Tibial nerve (tissue), 4 donors: ENCODE measurements around the gene RPL19. TPM values are rescaled to one million over a fixed set of nuclear protein-coding genes. Genes with fewer than 3 reads are reported as not detected.

Experiments used
- DNase-seq, 2 donors: peaks; one replicate each; pipeline ENCODE4 v3.0.0-alpha.2; 2019; ENCODE audit warnings: low spot score in 2 of 2
- H3K27ac ChIP-seq, 4 donors: fragments of 200-600 bp; sonication (generic) in 3 of 4; one replicate each; pipeline ENCODE4 v1.5.1; 2017 to 2019; ENCODE audit warnings: mild to moderate bottlenecking in 1 of 4
- H3K27me3 ChIP-seq, 2 donors: fragments of 200-600 bp; sonication (generic) in 1 of 2; one replicate each; pipeline versions ENCODE4 v1.5.1 to v1.6.0; 2017 to 2019
- H3K36me3 ChIP-seq, 3 donors: fragments of 200-600 bp; sonication (generic); one replicate each; pipeline ENCODE4 v1.5.1; 2018 to 2019
- H3K4me1 ChIP-seq, 4 donors: fragments of 200-600 bp; sonication (generic) in 3 of 4; one replicate each; pipeline ENCODE4 v1.5.1; 2017 to 2019
- H3K4me3 ChIP-seq, 4 donors: fragments of 200-600 bp; sonication (generic) in 3 of 4; one replicate each; pipeline ENCODE4 v1.5.1; 2017 to 2019; ENCODE audit warnings: mild to moderate bottlenecking in 1 of 4, moderate library complexity in 1 of 4
- H3K9me3 ChIP-seq, 4 donors: fragments of 200-600 bp; sonication (generic) in 3 of 4; one replicate each; pipeline ENCODE4 v1.5.1; 2017 to 2019
- CTCF ChIP-seq, 5 experiments: fragments of 200-600 bp in 3 of 5; fragments of 450-650 bp in 2 of 5; sonication (generic) in 3 of 5; IDR thresholded peaks; one replicate each; pipeline ENCODE4 v1.5.1; 2016 to 2019; ENCODE audit warnings: antibody characterized with exemption in 5 of 5, mild to moderate bottlenecking in 3 of 5, moderate library complexity in 2 of 5
- EP300 ChIP-seq, 2 donors: sonication (generic); formaldehyde crosslinking; IDR thresholded peaks; one replicate each; pipeline ENCODE4 v1.6.1; 2017; ENCODE audit warnings: antibody characterized with exemption in 2 of 2, mild to moderate bottlenecking in 1 of 2
- POLR2A ChIP-seq, 2 donors: fragments of 450-650 bp; IDR thresholded peaks; one replicate each; pipeline ENCODE4 v1.6.1; 2017; ENCODE audit warnings: antibody characterized with exemption in 2 of 2, mild to moderate bottlenecking in 2 of 2, moderate library complexity in 2 of 2
- WGBS, 2 donors: methylation state at CpG; one replicate each; pipeline ENCODE4 v1.1.5; 2018; 5-methylcytosine and 5-hydroxymethylcytosine counted together
- total RNA-seq, 4 donors: library from RNA; depleted of rRNA; stranded (reverse); fragments of >200 nt; gene quantifications; one replicate each; pipeline ENCODE4 v1.1.0, GENCODE V29; 2016

The RPL19 gene
- total RNA-seq, 4 donors from 2014 or later = 2,381 to 3,486 (median 2,809) TPM

- H3K27ac ChIP-seq = no peak overlapping the region
- DNase-seq = no peak
- 92 to 96% methylated on average over 9 of the region's 9 CpGs for WGBS, 2 donors
- peaks cover 0 to 100% (median 2%) of the 10 kb centered on the region in 3 donors for H3K36me3 ChIP-seq
- H3K4me1 ChIP-seq = no peaks in the 10 kb centered on the region
- no peak overlapping the region for H3K4me3 ChIP-seq
- no peaks in the 10 kb centered on the region for H3K9me3 ChIP-seq
- no peaks in the 10 kb centered on the region for H3K27me3 ChIP-seq
- TF ChIP-seq POLR2A (IDR thresholded peaks at IDR 0.05) = no peak
- no peak for TF ChIP-seq CTCF (IDR thresholded peaks at IDR 0.05)
- TF ChIP-seq EP300 (IDR thresholded peaks at IDR 0.05) = no peak
Measured at GRCh38 chr17:39187152-39187830, 12.8 kb upstream of the RPL19 start.

DNA sequence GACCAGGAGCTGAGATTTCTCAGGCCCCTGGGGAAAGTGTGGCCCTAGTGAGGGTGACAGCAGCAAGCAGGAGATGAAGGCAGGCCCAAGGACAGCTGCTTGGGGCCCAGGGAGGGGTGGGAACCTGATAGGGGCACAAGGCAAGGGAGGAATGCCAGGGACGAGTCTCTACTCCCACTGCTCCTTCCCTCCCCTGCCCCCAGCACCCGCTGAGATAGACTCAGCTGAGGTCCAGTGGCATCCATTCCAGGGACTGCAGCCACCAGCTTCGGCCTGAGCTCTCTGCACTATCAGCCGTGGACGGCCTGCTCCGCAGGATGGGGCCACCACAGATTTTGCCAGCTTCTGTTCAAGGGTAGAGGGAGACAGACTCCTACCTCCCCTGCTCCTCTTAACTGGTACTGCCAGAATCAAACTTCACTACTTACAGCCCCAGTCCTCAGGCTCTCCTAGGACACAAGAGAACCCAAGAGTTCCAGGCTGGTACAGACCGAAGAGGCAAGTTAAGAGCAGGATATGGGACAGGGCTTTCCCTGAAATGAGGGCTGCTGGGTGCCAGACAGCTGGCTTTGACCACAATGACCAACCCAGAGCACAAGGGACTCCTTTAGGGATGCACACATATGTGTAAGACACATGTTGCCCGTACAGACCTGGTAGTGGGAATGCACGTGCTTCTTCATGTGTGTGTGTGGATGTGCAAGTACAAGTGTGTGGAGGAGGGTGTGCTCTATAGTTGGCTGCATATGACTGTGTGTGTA is 8.2 kb upstream of the RPL19 start:
- no peak for DNase-seq
- Histone ChIP-seq H3K4me3 (no peak overlapping the region), H3K4me1 (peaks cover 0 to 27% (median 19%) of the 10 kb centered on the region in 4 donors), H3K36me3 (peaks cover 0 to 71% (median 2%) of the 10 kb centered on the region in 3 donors), H3K27me3 (no peaks in the 10 kb centered on the region), H3K27ac (no peak overlapping the region), H3K9me3 (no peaks in the 10 kb centered on the region)
- 88 to 89% methylated on average over 9 of the region's 9 CpGs for WGBS, 2 donors
- TF ChIP-seq CTCF (IDR thresholded peaks at IDR 0.05) (no peak), EP300 (IDR thresholded peaks at IDR 0.05) (no peak), POLR2A (IDR thresholded peaks at IDR 0.05) (no peak)

DNA sequence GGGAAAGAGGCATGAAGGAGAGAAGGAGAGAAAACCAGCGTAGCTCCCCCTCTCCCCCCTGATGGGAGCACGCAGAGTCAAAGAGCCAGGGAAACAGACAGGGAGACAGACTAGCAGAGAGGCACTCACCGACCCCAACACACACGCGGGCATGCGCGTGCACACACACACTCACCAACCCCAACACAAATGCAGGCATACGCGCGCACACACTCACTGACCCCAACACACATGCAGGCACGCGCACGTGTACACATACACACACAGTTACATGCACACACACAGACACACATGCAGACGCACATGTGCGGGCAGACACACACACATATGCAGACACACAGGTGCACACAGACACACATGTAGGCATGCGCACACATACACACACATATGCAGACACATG is 7.2 kb upstream of the RPL19 start:
- H3K27me3 ChIP-seq = no peaks in the 10 kb centered on the region
- TF ChIP-seq CTCF (IDR thresholded peaks at IDR 0.05) (no peak), EP300 (IDR thresholded peaks at IDR 0.05) (no peak), POLR2A (IDR thresholded peaks at IDR 0.05) (no peak)
- H3K4me3 ChIP-seq = no peak overlapping the region
- no peak overlapping the region for H3K27ac ChIP-seq
- 87 to 92% methylated on average over 16 of the region's 16 CpGs for WGBS, 2 donors
- H3K9me3 ChIP-seq = no peaks in the 10 kb centered on the region
- H3K36me3 ChIP-seq = peaks cover 0 to 61% (median 2%) of the 10 kb centered on the region in 3 donors
- peaks cover 0 to 31% (median 19%) of the 10 kb centered on the region in 4 donors for H3K4me1 ChIP-seq
- no peak for DNase-seq

GRCh38 chr17:39193346-39193745 is 6.7 kb upstream of the RPL19 start:
- H3K9me3 ChIP-seq = no peaks in the 10 kb centered on the region
- no peak for DNase-seq
- TF ChIP-seq CTCF (IDR thresholded peaks at IDR 0.05) = no peak
- H3K4me1 ChIP-seq = peaks cover 0 to 36% (median 21%) of the 10 kb centered on the region in 4 donors
- no peaks in the 10 kb centered on the region for H3K27me3 ChIP-seq
- 82 to 89% methylated on average over 6 to 10 of the region's 10 CpGs for WGBS, 2 donors
- H3K27ac ChIP-seq = no peak overlapping the region
- H3K4me3 ChIP-seq = no peak overlapping the region
- peaks cover 0 to 56% (median 2%) of the 10 kb centered on the region in 3 donors for H3K36me3 ChIP-seq
